Muscle of arm (tissue), 12 donors: ENCODE results near the gene GPX4. TPM values are rescaled to one million over a fixed set of nuclear protein-coding genes. Genes with fewer than 3 reads are reported as not detected.

Source experiments
- DNase-seq: peaks from one replicate; pipeline ENCODE4 v3.0.0-alpha.2; 2013
- polyA plus RNA-seq, 12 donors: library from polyadenylated mRNA; unstranded; fragments of 120-200 nt; gene quantifications; one replicate each; pipeline ENCODE4 v1.2.1, GENCODE V29; 2013; ENCODE audit not compliant: insufficient read length in 12 of 12

Gene GPX4
- polyA plus RNA-seq, 12 donors, result 122 to 187 (median 142) TPM; not detected in 1

DNA sequence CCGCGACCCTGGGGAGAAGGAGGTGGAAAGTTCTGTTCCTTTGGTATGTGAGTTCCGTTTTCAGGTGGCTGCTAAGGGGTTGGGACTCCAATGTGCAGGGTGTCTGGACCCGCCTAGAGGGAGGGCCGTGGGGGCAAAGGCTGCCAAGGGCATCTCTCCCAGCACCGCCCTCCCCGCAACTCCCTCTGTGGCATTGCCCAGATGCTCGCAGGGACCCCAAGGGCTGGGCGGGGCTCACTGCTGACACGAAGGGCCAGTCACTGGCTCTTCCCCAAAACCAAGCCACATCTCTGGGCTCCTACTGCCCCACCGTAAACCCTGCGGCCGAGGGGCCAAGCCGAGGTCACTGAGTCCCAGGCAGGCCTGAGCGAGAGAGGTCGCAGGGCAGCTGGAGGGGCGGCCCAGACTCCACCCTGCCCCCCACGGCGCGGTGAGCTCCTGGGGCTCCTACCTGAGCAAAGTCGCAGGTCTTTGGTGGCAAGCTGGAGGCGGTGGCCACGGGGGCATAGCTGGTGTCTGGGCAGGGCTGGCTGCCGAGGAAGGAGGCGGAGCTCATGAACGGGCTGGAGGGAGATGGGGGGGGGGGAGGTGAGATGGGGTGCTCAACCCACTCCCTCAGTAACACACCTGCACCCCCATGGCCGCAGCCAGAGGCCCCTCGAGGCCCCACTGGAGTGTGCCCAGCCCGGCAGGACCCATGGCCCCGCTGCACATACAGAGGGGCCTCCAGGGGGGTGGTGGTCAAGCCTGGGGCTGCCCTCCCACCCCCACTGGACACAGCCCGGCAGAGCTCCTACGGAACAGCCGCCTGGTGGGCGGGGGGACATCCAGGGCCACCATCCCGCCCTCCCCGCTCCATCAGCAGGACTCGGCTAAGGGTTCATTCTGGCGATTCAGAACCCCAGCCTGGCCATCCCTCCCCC is 43.3 kb downstream of the GPX4 start:
- DNase-seq, result no peak

DNA sequence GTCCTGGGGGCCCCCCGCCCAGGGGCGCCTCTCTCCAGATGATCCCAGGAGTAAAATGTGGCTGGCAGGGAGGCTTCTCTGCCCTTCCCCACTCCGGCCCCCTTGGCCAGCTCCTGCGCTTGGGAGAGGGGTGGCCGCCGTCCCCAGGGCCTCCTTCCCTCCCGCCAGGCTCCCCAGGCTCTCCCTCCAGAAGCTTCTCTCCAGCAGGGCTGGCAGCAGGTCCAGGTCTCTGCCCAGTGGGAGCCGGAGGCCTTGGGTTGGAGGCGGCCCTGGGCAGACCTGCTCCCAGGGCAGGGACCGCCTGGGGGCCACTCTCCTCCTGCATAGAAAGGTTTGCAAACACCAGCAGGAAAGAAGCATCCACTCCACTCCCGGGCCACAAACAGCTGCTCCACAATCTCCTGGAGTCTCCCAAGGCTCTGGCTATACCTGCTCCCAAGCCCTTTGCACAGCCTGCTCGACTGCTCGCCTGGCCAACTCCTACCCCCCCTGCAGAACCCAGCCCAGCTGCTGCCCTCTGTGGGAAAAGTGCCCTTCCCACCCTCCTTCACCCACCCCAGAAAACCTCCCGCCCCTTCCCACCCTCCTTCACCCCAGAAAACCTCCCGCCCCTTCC is 44.2 kb downstream of the GPX4 start:
- no peak for DNase-seq

DNA sequence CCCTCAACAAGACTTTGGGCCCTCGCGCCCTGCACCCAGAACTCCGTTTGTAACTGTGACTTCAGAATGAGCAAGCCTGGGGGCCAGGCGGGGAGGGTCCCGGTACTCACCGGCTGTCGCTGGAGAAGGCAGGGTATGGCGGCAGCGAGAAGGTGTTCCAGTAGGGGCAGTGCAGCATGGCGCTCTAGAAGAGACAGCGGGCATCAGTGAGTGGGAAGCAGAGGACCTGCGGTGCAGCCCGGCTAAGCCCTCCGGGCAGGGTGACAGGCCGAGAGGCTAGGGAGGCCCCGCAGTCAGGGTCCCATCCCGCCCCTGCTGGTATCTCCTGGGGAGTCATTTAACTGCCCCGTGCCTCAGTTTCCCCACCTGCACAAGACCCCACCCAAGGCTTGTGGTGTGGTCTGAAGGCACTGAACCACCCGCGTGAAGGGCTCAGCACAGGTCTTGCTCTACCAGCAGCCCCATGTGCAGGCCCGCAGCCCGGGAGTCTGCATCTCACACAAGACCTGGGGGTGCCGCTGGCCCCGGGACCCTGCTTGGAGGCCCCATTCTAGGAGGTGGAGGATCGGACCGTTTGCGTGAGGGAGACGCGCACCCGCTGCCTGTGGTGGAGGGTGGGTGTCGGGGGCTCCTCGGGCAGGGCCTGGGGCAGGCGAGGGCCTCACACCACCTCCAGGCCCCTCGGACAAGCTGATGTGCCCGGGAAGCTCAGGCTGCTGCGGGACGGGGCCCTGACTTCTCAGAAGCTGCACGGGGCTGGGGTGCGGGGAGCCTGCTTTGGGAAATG is 45.7 kb downstream of the GPX4 start:
- no peak for DNase-seq

DNA sequence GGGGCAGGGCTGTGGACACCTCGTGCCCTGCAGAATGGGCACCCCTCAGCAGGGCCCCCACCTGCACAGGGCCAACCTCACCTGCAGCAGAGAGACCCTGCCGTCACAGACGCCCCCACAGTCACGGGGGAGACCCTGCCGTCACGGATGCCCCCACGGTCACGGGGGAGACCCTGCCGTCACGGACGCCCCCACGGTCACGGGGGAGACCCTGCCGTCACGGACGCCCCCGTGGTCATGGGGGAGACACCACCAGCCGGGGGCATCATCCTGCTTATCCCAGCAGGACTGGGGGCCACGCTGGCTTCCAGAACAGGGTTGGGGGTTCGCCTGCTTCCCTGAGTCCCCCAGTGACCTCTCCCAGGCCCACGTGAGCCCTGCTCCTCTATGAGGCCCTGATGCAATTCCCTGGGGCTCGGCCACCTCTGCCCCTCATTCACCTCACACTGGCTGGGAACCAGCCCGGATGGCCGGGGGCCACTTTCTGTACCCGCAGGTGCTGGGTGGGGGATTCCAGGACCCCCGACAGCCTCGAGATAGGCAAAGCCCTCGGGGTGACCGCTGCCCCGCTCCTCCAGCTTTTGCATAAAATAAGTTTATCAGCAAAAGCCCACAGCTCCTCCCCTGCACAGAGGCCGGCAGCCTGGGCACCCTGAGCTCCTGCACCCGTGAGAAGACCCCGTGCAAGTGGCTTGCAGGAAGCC is 46.7 kb downstream of the GPX4 start:
- DNase-seq, result no peak

DNA sequence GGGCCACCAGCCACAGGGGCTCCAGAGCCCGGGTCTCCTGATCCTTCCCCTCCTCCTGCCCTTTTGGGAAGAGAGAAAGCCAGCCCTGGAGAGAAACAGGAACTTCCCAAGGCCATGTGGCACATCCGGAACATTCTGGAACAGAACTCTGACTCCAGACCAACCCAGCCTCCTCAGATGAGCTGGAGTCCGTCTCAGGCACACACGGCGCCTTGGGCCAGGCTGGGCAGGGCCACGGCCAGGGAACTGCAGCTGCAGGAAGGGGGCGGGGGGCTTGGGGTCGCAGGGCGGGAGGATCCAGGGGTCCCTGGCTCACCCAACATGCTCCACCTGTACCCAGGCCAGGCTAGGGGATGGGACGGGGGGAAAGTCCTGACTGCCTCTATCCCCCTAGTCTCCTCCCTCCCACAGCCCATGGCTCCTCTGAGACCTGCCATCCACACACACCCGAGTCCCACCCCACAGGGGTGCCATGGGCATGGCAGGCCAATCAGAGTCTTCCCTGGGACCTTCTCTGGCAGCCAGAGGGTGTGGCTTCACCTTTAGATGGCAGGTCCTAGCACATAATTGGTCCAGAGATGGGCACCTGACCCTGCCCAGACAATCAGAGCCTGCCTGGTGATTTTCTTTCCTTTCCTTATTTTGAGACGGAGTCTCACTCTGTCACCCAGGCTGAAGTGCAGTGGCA is 47.4 kb downstream of the GPX4 start:
- DNase-seq, result no peak

DNA sequence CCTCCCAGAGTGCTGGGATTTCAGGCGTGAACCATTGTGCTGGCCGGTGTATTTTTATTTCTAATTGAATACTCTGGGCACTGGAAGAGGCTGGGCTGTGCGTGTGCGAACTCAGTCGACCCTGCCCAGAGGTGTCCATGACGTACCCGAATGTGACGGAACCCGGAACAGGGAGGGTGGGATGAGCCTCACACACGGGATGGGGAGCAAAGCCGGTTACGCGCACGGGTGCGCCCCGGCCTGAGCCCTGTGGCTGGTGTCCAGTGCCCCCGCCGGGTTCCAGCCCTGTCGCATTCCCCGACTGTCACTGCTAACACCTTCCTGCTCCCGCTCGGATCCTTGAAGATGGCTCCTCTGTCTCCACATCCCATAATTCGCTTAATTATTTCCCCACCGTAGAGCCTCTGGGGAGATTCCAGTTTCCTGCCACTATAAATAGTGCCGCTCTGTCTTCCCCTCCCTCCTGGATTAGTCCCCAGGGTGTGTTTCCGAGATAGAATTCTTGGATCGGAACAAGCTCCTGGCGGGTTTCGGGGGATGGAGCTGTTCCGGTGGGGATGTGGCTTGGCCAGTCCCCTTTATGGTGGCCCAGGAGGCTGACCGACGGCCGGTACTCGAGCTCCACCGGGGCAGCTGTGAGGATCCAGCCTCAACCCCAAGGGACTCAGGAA is 48.3 kb downstream of the GPX4 start:
- no peak for DNase-seq

DNA sequence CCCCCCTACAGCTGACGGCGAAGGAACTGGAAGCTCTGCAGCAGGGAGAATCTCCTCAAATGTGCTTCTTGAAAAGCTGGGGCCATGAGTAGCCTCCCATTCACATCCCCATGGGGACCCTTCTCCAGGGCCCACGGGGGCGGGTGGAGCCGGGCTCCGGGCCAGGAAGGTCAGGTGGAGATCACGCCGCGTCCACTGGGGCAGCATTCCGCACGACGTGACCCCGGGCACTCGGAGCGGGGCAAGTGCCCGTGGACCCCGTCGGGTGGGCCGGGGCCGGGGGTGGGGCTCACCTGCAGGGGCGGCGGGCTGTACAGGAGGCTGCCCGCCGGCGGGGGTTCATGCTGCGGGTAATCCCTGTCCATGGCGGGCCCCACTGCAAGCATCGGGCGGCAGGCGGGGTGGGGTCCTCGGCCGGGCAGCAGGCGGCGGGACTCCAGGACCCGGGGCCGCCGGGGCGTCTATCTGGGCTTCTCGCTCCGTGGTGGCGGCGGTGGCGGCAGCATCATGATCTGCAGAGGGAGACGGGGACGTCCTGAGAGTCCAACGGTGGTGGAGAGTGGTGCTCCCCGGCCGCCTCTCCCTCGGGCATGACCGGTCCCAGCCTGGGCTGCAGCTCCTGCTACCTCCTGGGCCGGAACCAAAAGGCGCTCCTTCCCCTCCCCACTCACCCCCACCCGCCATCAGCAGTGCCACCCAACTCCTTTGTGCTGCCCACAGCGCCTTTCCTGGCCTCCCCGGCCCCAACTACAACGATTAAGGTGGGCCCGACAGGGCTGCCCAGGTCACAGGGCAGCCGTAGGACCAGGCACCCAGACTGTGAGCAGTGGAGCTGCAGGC is 50.3 kb downstream of the GPX4 start:
- no peak for DNase-seq

DNA sequence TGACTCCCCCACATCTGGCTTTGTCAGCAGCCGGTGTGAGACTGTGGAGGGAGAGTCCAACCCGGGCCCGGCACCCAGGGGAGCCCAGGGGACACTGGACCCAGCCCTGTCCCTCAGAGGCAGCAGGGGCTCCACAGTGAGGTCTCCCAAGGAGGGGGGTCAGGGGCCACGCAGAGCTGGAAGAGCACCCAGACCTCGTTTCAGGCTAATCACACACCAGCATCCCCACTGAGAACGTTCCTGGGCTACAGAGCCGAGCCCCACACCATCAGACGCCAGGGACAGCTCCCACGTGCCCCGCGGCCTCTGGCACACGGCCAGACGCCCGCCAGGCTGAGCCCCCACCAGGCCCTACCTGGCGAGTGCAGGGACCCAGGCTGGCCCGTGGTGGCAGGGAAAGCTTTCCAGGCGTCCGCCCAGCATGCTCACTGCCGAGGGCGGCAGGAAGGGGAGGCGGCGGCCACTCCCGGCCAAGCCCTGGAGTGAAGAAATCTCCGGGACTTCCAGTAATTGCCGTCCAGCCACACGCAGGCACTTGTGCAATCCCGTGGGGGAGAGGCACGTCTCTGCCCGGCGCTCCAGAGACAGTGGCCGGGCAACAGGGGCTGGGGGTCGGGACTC is 51.0 kb downstream of the GPX4 start:
- DNase-seq, result no peak

DNA sequence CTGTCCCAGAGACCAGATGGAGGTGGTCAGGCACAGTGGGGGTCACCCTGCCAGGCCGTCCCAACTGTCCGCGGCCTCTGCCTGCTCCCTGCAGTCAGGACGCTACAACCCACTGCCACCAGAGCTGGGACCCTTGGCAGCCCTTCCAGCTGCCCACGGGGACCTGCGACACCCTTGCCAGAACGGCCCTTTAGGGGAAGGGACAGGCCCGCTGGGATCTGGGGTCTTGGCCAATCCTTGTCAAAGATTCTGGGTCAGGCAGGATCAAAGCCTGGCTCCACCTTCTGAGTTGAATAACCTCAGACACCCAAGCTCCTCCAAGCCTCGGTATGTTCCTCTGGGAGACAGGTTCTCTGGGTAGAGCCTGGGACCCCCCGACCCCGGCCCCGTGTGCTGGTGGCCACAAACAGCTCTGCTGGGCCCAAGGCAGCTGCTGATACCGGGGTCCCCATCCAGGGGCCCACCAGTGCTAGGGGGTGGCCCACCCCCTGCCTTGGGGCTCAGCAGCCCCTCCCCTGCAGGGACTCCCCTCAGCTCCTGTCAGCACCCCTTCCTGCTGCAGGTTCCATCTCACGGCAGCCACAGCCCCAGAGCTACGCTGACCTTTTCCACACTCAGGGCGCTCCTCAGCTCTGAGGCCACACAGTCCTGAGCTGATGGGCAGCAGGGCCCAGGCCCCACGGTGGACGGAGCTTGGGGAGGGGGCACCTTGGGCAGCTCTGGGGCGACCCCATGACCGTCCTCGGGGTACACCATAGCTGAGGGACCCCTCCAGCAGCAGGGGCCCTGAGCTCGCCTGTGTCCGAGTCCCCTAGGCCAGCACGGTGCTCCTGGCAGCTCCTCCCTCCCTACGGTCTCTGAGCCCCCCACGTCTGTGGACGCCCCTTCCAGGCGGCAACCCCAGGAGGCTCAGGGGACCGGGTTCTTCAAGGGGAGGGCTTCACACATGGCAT is 51.8 kb downstream of the GPX4 start:
- no peak for DNase-seq

Other genes with a start within 250 kb of the GPX4 start
- gene CFD, start 244.3 kb upstream of the GPX4 start, polyA plus RNA-seq, result 10 to 100 TPM in 1 of 12 donors, 1 to 10 TPM in 9, under 1 TPM in 1, not detected in 1; 0.98 to 20.8 (median 1.6) TPM
- gene MED16, start 210.8 kb upstream of the GPX4 start, polyA plus RNA-seq, result 1,000 to 10,000 TPM in 1 of 12 donors, 10 to 100 TPM in 11; 26.2 to 1,072 (median 32.9) TPM
- gene RNU6-9, start 210.5 kb upstream of the GPX4 start, polyA plus RNA-seq, result not detected
- gene R3HDM4, start 190.8 kb upstream of the GPX4 start, polyA plus RNA-seq, result 10 to 100 TPM in 11 of 12 donors, not detected in 1; 21.0 to 60.9 (median 27.3) TPM
- not detected for gene KISS1R, start 186.7 kb upstream of the GPX4 start, polyA plus RNA-seq
- 100 to 1,000 TPM in 1 of 12 donors, 10 to 100 TPM in 6, 1 to 10 TPM in 5; 7.5 to 100 (median 10.3) TPM for gene ARID3A, start 178.0 kb upstream of the GPX4 start, polyA plus RNA-seq
- 10 to 100 TPM in 11 of 12 donors, not detected in 1; 18.9 to 38.0 (median 20.3) TPM for gene WDR18, start 119.6 kb upstream of the GPX4 start, polyA plus RNA-seq
- gene GRIN3B, start 103.6 kb upstream of the GPX4 start, polyA plus RNA-seq, result under 1 TPM in 10 of 12 donors, not detected in 2; 0.05 to 0.25 (median 0.14) TPM
- gene TMEM259, start 82.9 kb upstream of the GPX4 start, polyA plus RNA-seq, result 100 to 1,000 TPM in 2 of 12 donors, 10 to 100 TPM in 9, not detected in 1; 56.1 to 123 (median 70.5) TPM
- gene RNU6-2, start 82.5 kb upstream of the GPX4 start, polyA plus RNA-seq, result not detected
- gene CNN2, start 77.4 kb upstream of the GPX4 start, polyA plus RNA-seq, result 10 to 100 TPM in 11 of 12 donors, not detected in 1; 36.3 to 89.8 (median 46.7) TPM
- gene ABCA7, start 63.9 kb upstream of the GPX4 start, polyA plus RNA-seq, result 10 to 100 TPM in 9 of 12 donors, 1 to 10 TPM in 2, not detected in 1; 7.1 to 23.7 (median 18.2) TPM
- gene ARHGAP45, start 36.8 kb upstream of the GPX4 start, polyA plus RNA-seq, result 10 to 100 TPM in 3 of 12 donors, 1 to 10 TPM in 8, not detected in 1; 6.0 to 26.0 (median 8.1) TPM
- gene POLR2E, start 8.6 kb upstream of the GPX4 start, polyA plus RNA-seq, result 100 to 1,000 TPM in 8 of 12 donors, 10 to 100 TPM in 3, not detected in 1; 79.7 to 135 (median 108) TPM
- 10 to 100 TPM in 6 of 12 donors, 1 to 10 TPM in 5, not detected in 1; 7.4 to 33.2 (median 10.2) TPM for gene SBNO2, start 70.3 kb downstream of the GPX4 start, polyA plus RNA-seq
- 10 to 100 TPM in 11 of 12 donors, not detected in 1; 35.8 to 56.1 (median 44.3) TPM for gene STK11, start 101.8 kb downstream of the GPX4 start, polyA plus RNA-seq
- gene CBARP, start 134.0 kb downstream of the GPX4 start, polyA plus RNA-seq, result 1 to 10 TPM in 7 of 12 donors, under 1 TPM in 3, not detected in 2; 0.65 to 2.2 (median 1.1) TPM
- 100 to 1,000 TPM in 10 of 12 donors, 10 to 100 TPM in 1, not detected in 1; 94.6 to 231 (median 136) TPM for gene ATP5F1D, start 137.8 kb downstream of the GPX4 start, polyA plus RNA-seq
- 100 to 1,000 TPM in 1 of 12 donors, 10 to 100 TPM in 11; 22.4 to 149 (median 30.9) TPM for gene MIDN, start 144.6 kb downstream of the GPX4 start, polyA plus RNA-seq
- gene CIRBP, start 165.3 kb downstream of the GPX4 start, polyA plus RNA-seq, result 100 to 1,000 TPM; 391 to 559 (median 467) TPM
- 10 to 100 TPM in 9 of 12 donors, 1 to 10 TPM in 1, not detected in 2; 9.4 to 17.0 (median 12.6) TPM for gene FAM174C, start 171.5 kb downstream of the GPX4 start, polyA plus RNA-seq
- gene EFNA2, start 181.9 kb downstream of the GPX4 start, polyA plus RNA-seq, result 10 to 100 TPM in 1 of 12 donors, 1 to 10 TPM in 6, under 1 TPM in 4, not detected in 1; 0.33 to 12.8 (median 1.5) TPM